Neuronal stem cell (in vitro differentiated cells): ENCODE data around the gene ARL6IP4.

Experiments used
- DNase-seq: peaks from one replicate; pipeline ENCODE4 v3.0.0-alpha.2; 2013; ENCODE audit warnings: low spot score
- H2AFZ ChIP-seq: one replicate; pipeline ENCODE4 v1.6.1; 2013; ENCODE audit warnings: mild to moderate bottlenecking, low read length, inconsistent platforms
- H2AK5ac ChIP-seq: 2 replicates; pipeline ENCODE4 v1.6.1; 2013; ENCODE audit warnings: low read depth, mild to moderate bottlenecking, inconsistent platforms, low read length, moderate library complexity, mixed read lengths
- H2BK120ac ChIP-seq: 2 replicates; pipeline ENCODE4 v1.6.1; 2013; ENCODE audit warnings: low read depth, mild to moderate bottlenecking, inconsistent platforms, low read length, moderate library complexity, mixed read lengths
- H2BK12ac ChIP-seq: one replicate; pipeline ENCODE4 v1.6.1; 2013; ENCODE audit warnings: low read length, inconsistent platforms
- H2BK15ac ChIP-seq: 2 replicates; pipeline ENCODE4 v1.6.1; 2013; ENCODE audit warnings: mild to moderate bottlenecking, low read length, inconsistent platforms, mixed read lengths
- H2BK5ac ChIP-seq: one replicate; pipeline ENCODE4 v1.6.1; 2013; ENCODE audit warnings: inconsistent platforms, mild to moderate bottlenecking, low read length, moderate library complexity
- H3K14ac ChIP-seq: one replicate; pipeline ENCODE4 v1.6.1; 2013; ENCODE audit warnings: low read length, inconsistent platforms
- H3K18ac ChIP-seq: 2 replicates; pipeline ENCODE4 v1.6.1; 2013; ENCODE audit warnings: low read length, inconsistent platforms
- H3K23ac ChIP-seq: 2 replicates; pipeline ENCODE4 v1.6.1; 2013; ENCODE audit warnings: low read depth, mild to moderate bottlenecking, mixed read lengths, low read length, inconsistent platforms; ENCODE audit not compliant: poor library complexity
- H3K27ac ChIP-seq: replicated peaks from 3 replicates; pipeline ENCODE4 v1.5.1; 2013; ENCODE audit warnings: low read length, inconsistent platforms
- H3K27me3 ChIP-seq, 3 experiments: 2 replicates each; pipeline ENCODE4 v1.6.1; 2013; ENCODE audit warnings: low read length in 3 of 3, mild to moderate bottlenecking in 2 of 3, inconsistent platforms in 1 of 3, low read depth in 1 of 3, mixed read lengths in 1 of 3, moderate library complexity in 1 of 3; ENCODE audit not compliant: control insufficient read depth in 3 of 3, insufficient read depth in 3 of 3
- H3K36me3 ChIP-seq, 2 donors: replicated peaks in 1 of 2; 2 replicates each; pipeline ENCODE4 v1.6.1; 2013; ENCODE audit warnings: low read length in 2 of 2; ENCODE audit not compliant: control insufficient read depth in 2 of 2, insufficient read depth in 2 of 2
- H3K4ac ChIP-seq: 2 replicates; pipeline ENCODE4 v1.6.1; 2013; ENCODE audit warnings: inconsistent platforms, mild to moderate bottlenecking, low read length, moderate library complexity
- H3K4me1 ChIP-seq, 2 donors: 1 replicate in 1 of 2; 2 replicates in 1 of 2; pipeline ENCODE4 v1.6.1; 2013; ENCODE audit warnings: low read length in 2 of 2, low read depth in 1 of 2; ENCODE audit not compliant: control insufficient read depth in 2 of 2, insufficient read depth in 1 of 2
- H3K4me2 ChIP-seq: one replicate; pipeline ENCODE4 v1.6.1; 2013; ENCODE audit warnings: mild to moderate bottlenecking, low read length, inconsistent platforms; ENCODE audit not compliant: insufficient read depth, poor library complexity, severe bottlenecking
- H3K4me3 ChIP-seq, 2 donors: 2 replicates each; pipeline ENCODE4 v1.5.1; 2013; ENCODE audit warnings: low read length in 2 of 2, mild to moderate bottlenecking in 2 of 2, inconsistent platforms in 1 of 2, moderate library complexity in 1 of 2
- H3K79me1 ChIP-seq: one replicate; pipeline ENCODE4 v1.6.1; 2013; ENCODE audit warnings: low read depth, mild to moderate bottlenecking, inconsistent platforms, low read length, moderate library complexity
- H3K9ac ChIP-seq: one replicate; pipeline ENCODE4 v1.6.1; 2013; ENCODE audit warnings: mild to moderate bottlenecking, low read depth, low read length, inconsistent platforms; ENCODE audit not compliant: poor library complexity
- H3K9me3 ChIP-seq, 2 donors: replicated peaks in 1 of 2; 2 replicates each; pipeline versions ENCODE3 to v1.6.1; 2013; ENCODE audit warnings: low read length in 2 of 2, mild to moderate bottlenecking in 2 of 2, inconsistent platforms in 1 of 2, low read depth in 1 of 2, mixed read lengths in 1 of 2, moderate library complexity in 1 of 2; ENCODE audit not compliant: control insufficient read depth in 2 of 2, insufficient read depth in 1 of 2
- H4K8ac ChIP-seq: one replicate; pipeline ENCODE4 v1.6.1; 2013; ENCODE audit warnings: low read depth, mild to moderate bottlenecking, inconsistent platforms, low read length, moderate library complexity
- H4K91ac ChIP-seq: one replicate; pipeline ENCODE4 v1.6.1; 2013; ENCODE audit warnings: low read length, low read depth, mild to moderate bottlenecking, inconsistent platforms; ENCODE audit not compliant: poor library complexity
- WGBS, 2 donors: extraction: QIAGEN DNeasy Blood & Tissue Kit; methylation state at CpG; one replicate each; pipeline ENCODE4 v1.1.7; 2013; ENCODE audit warnings: missing lambda C conversion rate in 2 of 2, mixed read lengths in 1 of 2; ENCODE audit not compliant: insufficient read length in 2 of 2, insufficient replicate concordance in 1 of 2; ENCODE audit errors: extremely low coverage in 2 of 2; 5-methylcytosine and 5-hydroxymethylcytosine counted together

ARL6IP4 gene

DNA sequence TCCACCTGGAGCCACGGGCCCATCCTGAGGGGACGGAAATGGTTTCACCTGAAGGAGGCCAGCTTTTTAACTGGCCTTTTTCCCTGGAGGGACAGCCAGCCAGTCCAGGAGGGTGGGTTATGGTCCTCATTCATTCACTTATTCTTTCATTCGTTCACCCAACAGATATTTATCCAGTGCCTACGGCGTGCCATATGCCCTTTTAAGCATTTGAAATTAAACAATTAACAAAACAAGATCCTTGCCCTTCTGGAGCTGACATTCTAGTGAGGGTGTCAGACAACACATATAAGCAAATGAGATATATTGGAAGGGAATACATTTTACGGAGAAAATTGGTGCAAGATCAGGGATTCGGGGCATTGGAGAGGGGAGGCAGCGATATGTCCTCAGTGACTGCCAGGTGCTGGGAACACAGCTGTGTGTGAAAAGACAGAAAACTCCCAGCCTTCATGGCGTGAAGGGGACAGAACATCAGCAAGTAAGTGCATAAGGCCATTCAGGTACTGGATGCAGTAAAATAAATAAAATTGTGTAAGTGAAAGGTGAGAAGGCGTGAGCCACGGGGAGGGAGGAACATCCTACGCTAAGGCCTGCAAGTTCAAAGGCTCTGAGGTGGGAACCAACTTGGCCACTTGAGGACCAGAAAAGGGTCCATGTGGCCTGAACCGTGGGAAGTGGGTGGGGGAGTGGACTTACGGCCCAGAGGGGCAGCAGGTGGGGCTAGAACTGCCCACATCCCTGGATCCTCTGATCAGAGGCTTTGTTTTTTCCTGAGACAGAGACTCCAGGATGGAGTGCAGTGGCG lies 13.5 kb upstream of the ARL6IP4 start:
- H3K4me2 ChIP-seq: peak overlapping the region; percentile 43
- DNase-seq: no peak
- no peak overlapping the region for H3K18ac ChIP-seq
- no peaks in the 10 kb centered on the region for H3K9me3 ChIP-seq
- H3K79me1 ChIP-seq: peaks cover 3% of the 10 kb centered on the region
- H2BK12ac ChIP-seq: no peak overlapping the region
- no peak overlapping the region for H4K8ac ChIP-seq
- peak overlapping the region in 1 of 2 donors; percentile 71 for H3K4me3 ChIP-seq
- no peak overlapping the region for H2BK5ac ChIP-seq
- H3K4ac ChIP-seq: no peak overlapping the region
- H4K91ac ChIP-seq: no peak overlapping the region
- no CpG with 5 or more reads among the region's 15 CpGs for WGBS, 2 donors
- no peak overlapping the region for H3K27ac ChIP-seq
- H2BK120ac ChIP-seq: no peak overlapping the region
- peaks cover 13 to 15% of the 10 kb centered on the region in 2 donors for H3K4me1 ChIP-seq
- no peak overlapping the region for H3K9ac ChIP-seq
- H3K27me3 ChIP-seq: no peaks in the 10 kb centered on the region
- no peak overlapping the region for H2AK5ac ChIP-seq
- no peak overlapping the region for H2BK15ac ChIP-seq
- H2AFZ ChIP-seq: no peak overlapping the region
- no peak overlapping the region for H3K14ac ChIP-seq
- no peaks in the 10 kb centered on the region for H3K36me3 ChIP-seq
- no peak overlapping the region for H3K23ac ChIP-seq

DNA sequence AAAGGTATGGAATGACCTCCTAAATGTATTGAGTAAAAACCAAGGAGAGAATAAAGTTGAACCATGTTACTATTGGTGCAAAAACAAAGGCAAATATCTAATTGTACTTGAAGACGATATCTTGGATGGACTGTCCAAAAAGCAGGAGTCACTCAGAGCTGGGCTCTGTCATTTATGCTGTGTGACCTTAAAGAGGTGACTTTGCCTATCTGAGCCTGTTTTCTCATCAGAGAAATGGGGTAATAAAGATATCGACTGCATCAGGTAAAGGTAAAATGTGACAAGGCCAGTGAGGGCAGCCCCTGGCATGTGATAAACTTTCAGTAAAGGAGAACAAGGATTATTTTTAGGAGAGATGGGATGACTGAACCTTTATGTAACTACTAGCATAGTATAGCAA lies 12.4 kb upstream of the ARL6IP4 start:
- H3K4me2 ChIP-seq: no peak overlapping the region

DNA sequence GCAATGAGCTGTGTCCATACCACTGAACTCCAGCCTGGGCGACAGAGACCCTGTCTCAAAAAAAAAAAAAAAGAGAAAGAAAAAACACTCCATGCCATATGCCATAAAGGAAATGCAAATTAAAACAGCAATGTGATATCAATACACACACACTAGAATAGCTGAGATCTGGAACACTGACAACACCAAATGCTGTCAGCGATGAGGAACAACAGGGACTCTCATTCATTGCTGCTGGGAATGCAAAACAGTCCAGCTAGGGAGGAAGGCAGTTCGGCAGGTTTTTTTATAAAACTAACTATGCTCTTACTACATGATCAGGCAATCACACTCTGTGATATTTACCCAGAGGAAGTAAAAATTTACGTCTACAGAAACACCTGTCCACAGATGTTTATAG lies 10.8 kb upstream of the ARL6IP4 start:
- Histone ChIP-seq H2AK5ac (no peak overlapping the region), H4K91ac (no peak overlapping the region), H3K23ac (no peak overlapping the region), H3K14ac (no peak overlapping the region), H3K18ac (no peak overlapping the region), H2BK15ac (no peak overlapping the region), H3K4me2 (no peak overlapping the region), H3K4me3 (no peak overlapping the region), H3K36me3 (no peaks in the 10 kb centered on the region), H3K4me1 (peaks cover 10 to 11% of the 10 kb centered on the region in 2 donors), H4K8ac (no peak overlapping the region), H3K27ac (no peak overlapping the region), H2AFZ (no peak overlapping the region), H3K4ac (no peak overlapping the region), H3K79me1 (no peaks in the 10 kb centered on the region), H2BK5ac (no peak overlapping the region), H3K9ac (no peak overlapping the region), H3K27me3 (no peaks in the 10 kb centered on the region), H2BK120ac (no peak overlapping the region), H2BK12ac (no peak overlapping the region), H3K9me3 (no peaks in the 10 kb centered on the region)
- WGBS, 2 donors: no CpG with 5 or more reads among the region's 4 CpGs
- DNase-seq: no peak

More for the DNA sequence above, 12.4 kb upstream of the ARL6IP4 start:
- H3K18ac ChIP-seq: no peak overlapping the region
- no peaks in the 10 kb centered on the region for H3K36me3 ChIP-seq
- no peak overlapping the region for H3K14ac ChIP-seq
- no peak overlapping the region for H3K4ac ChIP-seq
- H2BK5ac ChIP-seq: no peak overlapping the region
- H3K9ac ChIP-seq: no peak overlapping the region
- WGBS, 2 donors: no CpG with 5 or more reads among the region's 2 CpGs
- H2AK5ac ChIP-seq: no peak overlapping the region
- H3K4me1 ChIP-seq: peaks cover 13 to 15% of the 10 kb centered on the region in 2 donors
- H4K8ac ChIP-seq: no peak overlapping the region
- no peaks in the 10 kb centered on the region for H3K27me3 ChIP-seq
- no peaks in the 10 kb centered on the region for H3K9me3 ChIP-seq
- no peak overlapping the region for H2BK120ac ChIP-seq
- no peak overlapping the region for H4K91ac ChIP-seq
- no peak overlapping the region for H2BK15ac ChIP-seq
- H3K79me1 ChIP-seq: peaks cover 3% of the 10 kb centered on the region
- H3K4me3 ChIP-seq: no peak overlapping the region
- DNase-seq: no peak
- H3K23ac ChIP-seq: no peak overlapping the region
- no peak overlapping the region for H3K27ac ChIP-seq
- no peak overlapping the region for H2AFZ ChIP-seq
- no peak overlapping the region for H2BK12ac ChIP-seq

DNA sequence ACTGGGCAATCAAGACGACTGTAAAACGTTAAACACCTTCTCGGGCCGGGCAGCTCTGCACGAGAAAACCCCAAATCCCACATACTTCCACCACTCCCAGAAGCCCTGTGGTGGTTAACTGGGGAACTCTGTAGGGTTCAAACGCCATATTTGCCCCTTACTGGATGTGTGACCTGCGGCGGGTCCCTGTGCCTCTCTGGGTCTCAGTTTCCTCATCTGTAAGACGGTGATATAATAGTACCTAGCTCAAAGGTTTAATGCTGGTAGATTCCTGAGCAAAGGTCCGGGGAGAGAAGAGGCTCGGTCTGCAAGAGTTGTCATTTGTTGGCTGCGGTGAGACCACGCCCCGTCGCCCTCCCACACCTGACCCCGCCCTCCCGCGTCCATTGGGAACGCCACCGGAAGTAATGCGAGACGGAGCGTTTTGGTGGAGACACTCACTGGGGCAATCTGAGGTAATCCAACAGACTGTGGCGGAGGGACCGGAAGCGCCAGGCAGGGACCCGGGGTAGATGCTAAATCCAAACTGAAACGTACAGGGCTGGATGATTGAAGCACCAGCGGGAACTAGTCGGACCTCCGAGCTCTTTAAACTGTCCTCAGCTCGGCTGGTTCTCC lies 6.1 kb upstream of the ARL6IP4 start:
- Histone ChIP-seq H3K27ac (peak overlapping the region; percentile 83), H3K4ac (peak overlapping the region; percentile 98), H3K18ac (peak overlapping the region; percentile 100), H3K4me1 (peaks cover 6 to 13% of the 10 kb centered on the region in 2 donors), H3K23ac (peak overlapping the region; percentile 95), H2AFZ (peak overlapping the region; percentile 98), H2BK12ac (peak overlapping the region; percentile 84), H3K4me2 (peak overlapping the region; percentile 91), H4K91ac (peak overlapping the region; percentile 97), H3K4me3 (peak overlapping the region; percentile 78 to 86), H3K27me3 (no peaks in the 10 kb centered on the region), H3K14ac (no peak overlapping the region), H3K9ac (peak overlapping the region; percentile 98), H3K9me3 (no peaks in the 10 kb centered on the region), H2BK15ac (peak overlapping the region; percentile 98), H2BK5ac (peak overlapping the region; percentile 99), H2AK5ac (peak overlapping the region; percentile 90), H3K79me1 (peaks cover 7% of the 10 kb centered on the region), H4K8ac (no peak overlapping the region), H3K36me3 (peaks cover 4 to 27% of the 10 kb centered on the region in 2 donors), H2BK120ac (peak overlapping the region; percentile 100)
- peak; percentile 98 for DNase-seq
- WGBS, 2 donors: no CpG with 5 or more reads among the region's 32 CpGs
